Right kidney (tissue), 9 donors: ENCODE measurements around the gene RAB30.

Source experiments
- DNase-seq: peaks from one replicate; pipeline ENCODE4 v3.0.0-alpha.2; 2016
- long read RNA-seq, 8 donors: transcript quantifications; one replicate each; lab custom pipeline, GENCODE V29; 2026

The RAB30 gene, protein sequence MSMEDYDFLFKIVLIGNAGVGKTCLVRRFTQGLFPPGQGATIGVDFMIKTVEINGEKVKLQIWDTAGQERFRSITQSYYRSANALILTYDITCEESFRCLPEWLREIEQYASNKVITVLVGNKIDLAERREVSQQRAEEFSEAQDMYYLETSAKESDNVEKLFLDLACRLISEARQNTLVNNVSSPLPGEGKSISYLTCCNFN
- long read RNA-seq, donor 1, partial matches to known transcripts, result 0 of 3 reads
- long read RNA-seq, donor 1, other reads (novel, unspliced or antisense), result 0 of 3 reads
- long read RNA-seq, donor 2, partial matches to known transcripts, result 0 of 1 reads
- long read RNA-seq, donor 2, other reads (novel, unspliced or antisense), result 0 of 1 reads
- long read RNA-seq, donor 3, partial matches to known transcripts, result 0 of 2 reads
- long read RNA-seq, donor 3, other reads (novel, unspliced or antisense), result 0 of 2 reads
- long read RNA-seq, donor 4, partial matches to known transcripts, result 0 of 1 reads
- long read RNA-seq, donor 4, other reads (novel, unspliced or antisense), result 0 of 1 reads
- long read RNA-seq, donor 5, partial matches to known transcripts, result 0 of 1 reads
- long read RNA-seq, donor 5, other reads (novel, unspliced or antisense), result 0 of 1 reads
- long read RNA-seq, donor 6, partial matches to known transcripts, result 0 of 3 reads
- long read RNA-seq, donor 6, other reads (novel, unspliced or antisense), result 0 of 3 reads
- long read RNA-seq, donor 7, full-length matches to known transcripts, result 1 of 1 reads
- long read RNA-seq, donor 7, partial matches to known transcripts, result 0 of 1 reads
- long read RNA-seq, donor 7, other reads (novel, unspliced or antisense), result 0 of 1 reads
- long read RNA-seq, donor 8, partial matches to known transcripts, result 0 of 3 reads
- long read RNA-seq, donor 8, other reads (novel, unspliced or antisense), result 0 of 3 reads

DNA sequence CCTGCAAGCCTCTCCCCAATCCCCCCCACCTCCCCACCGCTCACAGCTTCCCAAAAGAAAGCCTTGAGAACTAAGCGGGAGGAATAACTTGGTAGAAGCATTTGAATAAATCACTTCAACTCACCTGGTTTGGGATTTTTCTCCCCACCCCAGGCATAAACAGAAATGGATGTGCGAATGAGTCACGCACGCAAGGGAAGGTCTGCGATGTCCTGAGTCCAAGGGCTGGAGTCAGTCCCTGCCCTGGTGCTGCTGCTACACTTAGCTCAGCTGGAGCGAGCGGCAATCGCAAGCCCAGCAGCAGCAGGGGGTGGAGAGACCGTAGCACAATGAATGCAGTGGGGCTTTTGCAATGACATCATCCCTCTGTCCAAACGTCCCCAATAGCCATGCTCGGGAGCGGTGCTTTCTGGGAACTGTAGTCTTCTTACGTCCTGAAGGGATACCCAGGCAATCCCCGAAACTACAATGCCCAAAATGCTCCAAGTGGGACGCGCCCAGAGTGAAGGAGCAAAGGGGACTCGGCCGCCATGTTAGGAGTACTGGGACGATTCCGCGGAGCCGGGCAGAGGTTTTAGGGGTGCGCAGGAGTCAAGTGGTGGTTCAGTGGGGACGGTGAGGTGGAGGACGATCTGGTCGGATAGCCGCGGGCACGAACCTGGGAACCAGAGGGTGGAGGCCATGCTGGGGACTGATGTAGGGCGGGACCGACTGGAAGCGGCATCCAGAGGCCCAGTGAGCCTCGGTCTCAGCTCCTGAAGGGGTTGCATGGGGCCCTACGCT, at the start of gene RAB30:
RAB30 (minus strand) TSS at position 331 of the 783 bp plus-strand sequence. CDS start 74,581 bp downstream, outside the sequence.
- peak; percentile 99 for DNase-seq

DNA sequence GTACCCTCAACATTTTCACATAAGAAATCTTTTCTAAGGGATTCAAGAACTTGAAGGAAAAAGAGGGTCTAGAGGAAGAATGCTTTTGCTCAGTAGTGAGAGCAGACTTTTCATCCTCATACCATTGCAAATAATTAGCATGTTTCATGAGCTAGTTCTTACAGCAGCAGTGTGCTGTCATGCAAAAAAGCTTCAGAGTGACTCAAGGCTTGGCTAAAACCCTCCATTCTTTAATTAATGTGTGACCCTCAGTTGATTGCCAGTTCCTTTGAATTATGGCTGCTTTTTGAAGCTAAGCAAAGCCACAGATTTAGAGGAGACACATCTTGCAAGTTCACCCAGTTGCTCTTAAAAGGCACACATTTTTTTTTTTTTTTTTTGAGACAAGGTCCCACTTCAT, 48.6 kb upstream of the RAB30 start:
- no peak for DNase-seq

DNA sequence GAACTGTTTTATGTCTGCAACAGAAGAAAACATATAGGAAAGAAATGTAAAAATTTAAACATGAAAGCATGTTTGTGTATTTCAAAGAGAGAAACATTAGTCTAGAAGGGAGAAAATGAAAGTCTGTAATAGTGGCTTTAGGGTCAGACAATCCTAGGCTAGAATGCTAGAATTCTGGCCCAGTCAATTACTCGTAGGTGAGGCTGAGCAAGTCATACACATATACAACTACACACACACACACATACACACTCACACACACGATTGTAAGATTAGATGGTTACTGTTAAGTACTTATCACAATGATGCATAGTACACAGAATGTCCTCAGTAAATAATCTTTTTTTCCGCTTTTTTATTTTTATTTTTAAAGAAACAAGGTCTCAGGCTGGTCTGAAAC, 47.5 kb upstream of the RAB30 start:
- no peak for DNase-seq

DNA sequence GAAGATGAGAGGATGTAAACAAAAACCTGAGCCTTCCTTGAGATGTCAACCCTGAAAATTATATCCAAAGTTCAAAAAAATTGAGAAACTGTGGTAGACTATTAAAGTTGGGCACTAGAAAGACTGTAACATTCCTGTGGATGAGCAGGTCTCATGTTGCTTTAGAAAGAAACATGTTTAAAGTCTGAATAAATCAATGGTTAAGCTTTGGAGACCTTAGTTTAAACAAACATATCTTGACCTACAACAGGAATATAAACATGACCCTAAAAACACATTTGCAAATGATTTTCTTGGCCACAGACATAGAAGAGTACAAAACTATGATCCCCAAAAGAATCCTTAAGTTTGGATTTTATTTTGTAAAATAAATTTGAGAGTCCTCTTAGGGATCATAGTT, 47.1 kb upstream of the RAB30 start:
- DNase-seq, result no peak

DNA sequence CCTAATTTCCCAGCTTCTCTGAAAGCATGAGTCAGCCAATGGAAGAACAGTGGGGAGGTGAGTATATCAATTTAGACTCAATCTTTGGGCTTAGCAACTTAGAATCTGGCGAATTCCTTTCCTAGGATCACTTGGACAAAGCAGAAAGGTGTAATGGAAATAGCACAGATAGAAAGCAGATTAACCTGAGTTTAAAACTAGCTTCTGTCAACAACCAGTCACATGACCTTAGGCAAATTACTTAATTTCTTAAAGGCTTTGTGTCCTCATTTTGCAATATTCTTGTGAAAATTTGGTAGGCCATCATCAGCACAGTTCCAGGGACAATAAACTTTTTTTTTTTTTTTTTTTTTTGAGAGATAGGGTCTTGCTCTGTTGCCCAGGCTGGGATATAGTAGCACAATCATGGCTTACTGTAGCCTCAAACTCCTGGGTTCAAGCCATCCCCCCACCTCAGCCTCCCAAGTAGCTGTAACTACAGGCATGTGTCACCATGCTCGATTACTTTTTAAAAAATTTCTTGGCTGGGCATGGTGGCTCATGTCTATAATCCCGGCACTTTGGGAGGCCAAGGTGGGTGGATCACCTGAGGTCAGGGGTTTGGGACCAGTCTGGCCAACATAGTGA, 44.4 kb upstream of the RAB30 start:
- DNase-seq, result no peak

DNA sequence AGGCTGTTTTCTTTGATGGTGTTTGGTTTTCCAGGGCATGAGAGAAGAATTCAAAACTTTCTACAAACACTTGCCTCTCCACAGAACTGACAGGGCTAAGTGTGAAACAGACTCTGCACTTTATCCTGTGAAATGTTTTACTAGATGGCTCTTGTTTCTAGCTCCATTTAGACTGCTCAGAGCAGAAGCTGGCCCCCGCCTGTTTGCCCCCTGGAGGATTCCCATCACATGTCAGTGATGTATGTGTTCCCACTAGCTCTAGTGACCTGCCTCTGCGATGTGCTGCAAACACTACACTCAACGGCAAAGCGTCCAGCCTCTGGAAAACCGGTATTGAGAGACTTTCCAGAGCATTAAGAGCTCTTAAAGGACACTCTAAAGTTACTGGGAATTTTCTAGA, 43.9 kb upstream of the RAB30 start:
- DNase-seq, result no peak

DNA sequence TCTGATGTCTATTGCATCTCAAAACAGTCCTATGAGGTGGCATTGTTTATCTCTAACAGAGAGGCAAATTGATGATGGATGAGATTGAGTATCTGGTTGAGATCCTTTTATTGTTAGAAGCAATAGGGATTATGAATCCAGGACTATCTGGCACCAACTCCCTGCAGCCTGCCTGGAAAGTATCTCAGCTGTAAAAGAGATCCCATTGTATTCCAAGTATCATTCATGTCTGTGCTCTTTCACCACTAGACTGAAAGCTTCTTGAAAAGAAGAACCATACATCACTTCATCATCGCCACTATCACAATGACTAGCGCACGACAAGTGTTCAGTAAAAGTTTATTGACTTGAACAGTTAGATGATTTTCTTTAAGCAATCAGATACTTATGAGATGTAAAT, 43.3 kb upstream of the RAB30 start:
- no peak for DNase-seq

DNA sequence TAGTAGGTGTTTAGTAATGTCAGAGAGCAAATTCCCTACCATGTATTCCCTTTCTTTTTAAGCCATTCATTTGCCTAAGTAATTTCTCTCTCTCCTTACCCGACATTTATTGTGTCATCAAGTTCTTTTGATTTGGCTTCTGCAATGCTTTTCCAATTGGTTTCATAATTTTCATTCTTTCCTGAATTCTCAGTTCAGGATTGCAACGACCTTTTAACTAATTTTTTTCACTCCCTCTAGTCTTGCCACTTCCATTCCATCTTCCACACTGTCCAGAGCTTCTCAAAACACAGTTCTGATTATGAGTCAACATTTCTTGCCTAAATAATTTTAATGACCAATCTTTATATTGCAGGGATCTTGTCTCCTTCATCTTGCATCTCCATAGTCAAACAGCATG, 41.2 kb upstream of the RAB30 start:
- no peak for DNase-seq

DNA sequence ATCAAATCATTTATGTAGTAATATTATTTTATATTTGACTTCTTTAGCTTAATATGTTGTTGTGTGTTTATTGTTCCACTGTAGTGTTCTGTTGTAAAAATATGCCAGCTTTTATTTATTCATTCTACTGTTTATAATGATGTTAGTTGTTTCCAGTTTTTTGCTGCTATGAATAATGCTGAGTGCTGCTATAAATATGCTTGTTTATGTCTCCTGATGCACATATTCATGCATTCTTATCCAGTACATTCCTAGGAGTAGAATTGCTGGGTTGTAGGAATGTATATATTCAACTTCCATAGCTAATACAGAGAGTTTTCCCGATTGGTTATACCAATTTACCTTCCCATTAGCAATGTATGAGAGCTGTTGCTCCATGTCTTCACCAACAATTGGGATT, 33.5 kb upstream of the RAB30 start:
- no peak for DNase-seq

DNA sequence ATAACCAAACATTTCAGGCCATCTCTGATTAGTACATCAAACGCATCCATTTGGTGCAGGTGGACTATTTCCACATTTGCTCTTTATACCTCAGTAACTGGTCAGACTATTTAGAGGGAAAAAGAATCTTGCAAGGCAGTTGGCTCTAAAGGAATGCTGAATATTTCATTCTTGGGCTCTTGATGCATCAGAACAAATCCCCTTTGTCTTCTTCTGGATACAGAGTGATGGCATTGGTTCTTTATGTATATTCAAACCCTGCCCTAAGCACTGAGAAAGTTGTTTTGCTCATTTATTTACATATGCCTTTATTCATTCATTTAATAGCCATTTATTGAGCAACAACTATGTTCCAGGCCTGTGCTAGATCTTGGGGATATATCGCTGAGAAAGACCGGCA, 31.1 kb upstream of the RAB30 start:
- DNase-seq, result no peak

DNA sequence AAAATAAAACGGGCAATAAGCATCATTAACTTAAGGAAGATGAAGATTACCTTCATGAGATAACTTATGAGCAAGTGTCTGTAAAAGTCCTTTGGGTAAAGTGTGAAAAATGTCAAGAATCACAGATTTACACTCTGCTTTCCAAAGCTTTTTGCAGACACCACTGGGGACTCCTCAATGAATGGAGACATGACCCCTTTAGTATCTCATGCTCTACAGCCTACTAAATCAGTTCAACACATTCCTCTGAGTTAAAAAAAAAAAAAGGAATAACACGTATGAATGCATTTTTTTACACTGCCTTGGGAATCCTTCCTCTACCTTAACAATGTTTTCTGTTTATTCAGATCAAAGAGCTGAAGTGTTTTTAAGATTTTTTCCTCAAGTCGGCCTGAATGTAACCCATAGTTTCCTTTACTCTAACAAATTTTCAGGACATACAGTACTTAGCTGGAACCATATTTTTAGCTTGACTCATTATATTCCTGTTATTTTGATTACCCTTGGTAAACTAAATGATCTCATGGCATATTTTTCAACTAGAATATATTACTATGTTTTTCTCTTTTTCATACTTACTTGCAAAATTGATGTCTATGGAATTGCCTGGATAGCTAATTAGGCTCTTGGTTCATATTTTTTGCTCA, 25.9 kb upstream of the RAB30 start:
- DNase-seq, result no peak

DNA sequence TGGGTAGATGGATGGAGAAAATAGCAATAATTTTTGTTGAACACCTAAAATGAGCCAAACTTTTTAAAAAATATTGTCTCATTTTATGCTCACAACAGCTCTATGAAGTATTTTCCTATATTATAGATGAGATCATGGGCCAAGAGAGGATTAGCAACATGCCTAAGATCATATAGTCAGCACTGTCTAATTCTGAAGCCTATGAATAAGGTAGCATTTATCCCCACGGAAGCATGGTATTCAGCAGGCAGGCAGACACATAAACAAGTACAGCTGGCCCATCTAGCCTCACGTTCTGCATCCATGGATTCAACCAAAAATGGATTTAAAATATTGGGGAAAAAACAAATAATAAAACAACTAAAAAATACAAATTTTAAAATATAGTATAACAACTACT, 21.9 kb upstream of the RAB30 start:
- DNase-seq, result no peak

DNA sequence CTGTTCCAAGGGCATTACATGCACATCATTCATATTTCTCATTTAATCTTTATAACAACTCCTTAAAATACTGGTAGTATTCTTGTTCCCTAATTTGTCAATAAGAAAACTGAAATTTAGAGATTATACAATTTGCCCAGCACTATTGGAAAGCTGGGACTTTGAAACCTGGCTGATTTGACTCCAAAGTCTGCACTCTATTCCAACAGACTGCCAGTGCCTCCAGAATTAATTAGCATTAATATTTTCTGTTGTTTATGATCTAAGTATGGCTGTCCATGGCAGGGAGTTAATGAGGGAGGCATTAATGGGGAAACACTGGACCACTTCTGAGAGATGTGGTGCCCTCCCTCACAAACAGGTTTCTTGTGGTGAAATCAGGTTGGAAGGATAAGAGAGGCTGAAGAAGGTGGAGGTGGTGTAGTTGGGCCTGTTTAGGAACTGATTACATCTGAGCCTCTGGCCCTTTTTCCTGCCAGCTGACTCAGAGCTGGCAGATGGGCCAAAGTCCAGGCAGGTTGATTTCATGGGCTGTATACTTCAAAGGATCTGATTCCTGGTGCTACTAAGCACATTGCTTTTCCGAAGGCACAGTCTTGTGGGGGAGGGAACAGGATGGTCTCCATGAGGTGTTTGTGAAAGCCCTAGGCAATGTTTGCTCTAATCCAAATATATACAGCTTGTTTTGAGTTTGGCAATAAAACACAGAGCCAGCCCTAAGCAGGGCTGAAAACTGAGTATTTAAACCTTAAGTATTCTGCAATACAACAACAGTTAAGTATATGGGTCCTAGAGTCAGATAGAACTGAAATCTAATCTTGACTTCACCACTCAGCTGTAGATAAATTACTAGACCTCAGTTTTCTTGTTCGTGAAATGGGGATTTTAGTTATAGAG, 21.0 kb upstream of the RAB30 start:
- DNase-seq, result peak; percentile 26

DNA sequence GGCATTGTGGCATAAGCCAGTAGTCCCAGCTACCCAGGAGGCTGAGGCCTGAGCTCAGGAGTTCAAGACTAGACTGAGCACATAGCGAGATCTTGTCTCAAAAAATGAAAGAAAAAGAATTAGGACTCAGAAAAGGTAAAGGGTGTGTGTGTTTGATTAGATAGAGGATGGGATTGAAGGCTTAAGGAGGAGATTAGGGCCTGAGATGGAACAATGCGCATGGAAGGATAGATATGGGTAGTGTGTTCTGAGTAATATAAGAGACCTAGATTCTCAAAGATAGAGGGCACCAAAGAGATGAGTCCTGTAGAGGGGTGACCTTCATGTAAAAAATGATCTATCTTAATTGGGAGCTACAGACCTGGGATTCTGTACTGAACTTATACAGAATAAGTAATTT, 17.3 kb upstream of the RAB30 start:
- DNase-seq, result no peak

DNA sequence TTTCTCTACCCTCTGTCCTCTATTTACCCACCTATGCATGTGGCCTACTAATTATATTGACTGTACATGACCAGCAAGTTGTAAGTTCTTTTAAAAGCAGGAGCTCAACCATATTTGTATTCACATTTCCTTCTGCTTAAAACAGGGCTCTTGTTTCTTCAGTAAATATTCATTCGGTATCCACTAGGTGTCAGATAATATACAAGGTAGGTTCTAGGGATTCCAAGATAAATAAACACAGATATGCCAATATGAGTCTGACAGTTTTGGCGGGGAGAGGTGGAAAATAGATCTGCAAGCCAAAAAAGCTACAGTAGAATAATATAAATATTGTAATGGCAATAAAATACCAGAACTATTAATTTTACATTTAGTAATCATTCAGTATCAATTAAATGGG, 15.3 kb upstream of the RAB30 start:
- DNase-seq, result no peak

DNA sequence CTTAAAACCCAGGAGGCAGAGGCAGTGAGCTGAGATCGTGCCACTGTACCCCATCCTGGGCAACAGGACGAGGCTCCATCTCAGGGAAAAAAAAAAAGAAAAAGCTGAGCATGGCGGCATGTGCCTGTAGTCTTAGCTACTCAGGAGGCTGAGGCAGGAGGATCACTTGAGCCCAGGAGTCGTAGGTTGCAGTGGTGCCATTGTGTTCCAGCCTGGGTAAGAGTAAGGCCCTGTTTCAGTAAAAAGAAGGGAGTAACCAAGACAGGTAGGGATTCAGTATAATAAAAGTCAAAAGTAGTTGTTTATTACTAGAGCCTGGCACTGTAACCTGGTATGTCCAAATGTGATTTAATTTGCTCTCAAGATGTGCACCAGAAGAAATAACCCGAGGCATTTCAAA, 8.1 kb upstream of the RAB30 start:
- DNase-seq, result no peak

DNA sequence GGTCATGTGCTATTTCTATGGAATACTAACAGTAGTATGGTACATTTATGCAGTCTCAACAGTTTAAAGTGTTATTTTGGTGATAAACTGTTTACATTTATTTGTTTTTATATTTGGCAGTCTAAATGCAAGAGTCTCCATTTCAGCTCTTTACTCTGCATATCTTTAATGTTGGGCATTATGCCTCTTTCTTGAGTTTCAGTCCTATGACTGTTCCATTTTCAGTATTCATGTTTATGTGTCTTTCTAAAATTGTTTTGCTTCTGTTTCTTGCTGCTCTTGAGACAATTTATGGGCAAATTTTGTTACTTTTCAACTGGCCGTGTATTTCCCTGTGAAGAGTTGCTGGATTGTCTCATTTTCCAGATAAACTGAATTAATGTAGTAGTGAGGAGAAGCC, 6.6 kb upstream of the RAB30 start:
- no peak for DNase-seq

DNA sequence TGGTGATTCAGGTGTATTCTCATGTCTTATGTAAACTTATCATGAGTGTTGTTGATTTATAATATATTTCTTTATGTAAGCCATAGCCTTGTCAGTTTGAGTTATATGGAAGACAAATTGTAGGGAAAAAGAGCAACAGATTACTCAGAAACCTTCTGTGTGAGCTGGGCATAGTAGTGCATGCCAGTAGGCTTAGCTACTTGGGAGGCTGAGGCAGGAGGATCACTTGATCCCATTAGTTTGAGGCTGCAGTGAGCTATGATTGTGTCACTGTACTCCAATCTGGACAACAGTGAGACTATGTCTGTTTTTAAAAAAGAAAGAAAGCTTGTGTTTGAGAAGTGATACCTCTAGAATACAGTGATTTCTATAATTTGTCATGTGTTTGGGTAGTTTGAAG, 2.2 kb upstream of the RAB30 start:
- DNase-seq, result no peak

DNA sequence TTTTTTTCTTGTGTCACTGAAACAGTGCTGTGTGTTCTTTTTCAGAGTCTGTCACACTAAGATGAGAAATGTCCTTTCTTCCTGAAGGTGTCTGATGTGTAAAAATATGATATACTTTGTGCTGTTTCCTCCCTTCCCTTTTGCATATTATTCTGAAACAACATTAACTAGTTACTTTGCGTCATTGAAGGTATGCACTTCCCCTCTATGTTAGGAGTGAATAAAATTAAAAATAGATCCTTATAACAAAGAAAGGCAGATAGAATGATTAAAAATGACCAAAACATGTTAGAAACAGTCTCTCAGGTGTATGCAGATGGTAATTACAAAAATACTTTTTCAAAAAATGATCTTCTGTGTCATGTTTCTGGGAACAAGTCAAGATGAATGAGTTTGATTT, 1.6 kb upstream of the RAB30 start:
- DNase-seq, result no peak
